SU-DHL-6 (cell line): ENCODE data around the gene ECSCR.

Experiments used
- EZH2phosphoT487 ChIP-seq: fragments of 200-600 bp; sonication (generic), shearing (Covaris generic); conservative IDR thresholded peaks from 2 replicates; pipeline ENCODE4 v1.6.1; 2018; ENCODE audit warnings: mild to moderate bottlenecking, antibody characterized with exemption, low read length, moderate library complexity, mixed read lengths
- TF ChIP-seq, protein P1 (sequence below): fragments of 200-600 bp; sonication (generic); IDR thresholded peaks from one replicate; pipeline ENCODE4 v1.5.1; 2017; ENCODE audit warnings: antibody characterized with exemption, mild to moderate bottlenecking, low read length, moderate library complexity; ENCODE audit not compliant: insufficient read depth, poor library complexity, severe bottlenecking

DNA sequence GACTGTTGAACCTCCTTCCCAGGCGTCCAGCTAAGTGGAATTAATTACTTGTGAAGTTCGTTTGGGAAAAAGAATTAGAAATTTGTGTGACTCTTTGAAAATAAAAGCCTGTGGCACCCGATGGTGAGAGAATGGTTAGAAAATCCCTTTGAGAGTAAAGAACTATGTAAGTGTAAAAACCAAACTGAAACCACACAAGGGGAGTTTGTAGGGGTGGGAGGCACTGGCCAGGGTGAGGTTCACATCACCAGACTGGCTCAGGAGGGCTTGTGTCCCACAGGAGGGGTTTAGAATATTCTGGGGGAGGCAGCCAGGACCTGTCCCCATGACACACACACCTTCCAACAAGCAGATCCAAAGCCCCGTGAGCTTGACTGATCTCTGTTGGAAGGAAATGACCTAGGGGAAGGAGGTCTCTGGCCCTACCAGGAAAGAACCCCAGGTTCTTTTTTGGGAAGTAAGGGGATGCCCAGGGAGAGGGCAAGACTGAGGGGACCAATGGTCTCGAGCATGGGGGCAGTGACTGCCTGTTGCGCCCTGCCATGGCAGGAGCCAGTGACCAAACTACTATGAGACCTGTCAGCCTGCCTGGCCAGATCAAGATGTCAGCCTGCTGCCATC, 62.9 kb downstream of the ECSCR start:
- TF ChIP-seq, protein P1, sequence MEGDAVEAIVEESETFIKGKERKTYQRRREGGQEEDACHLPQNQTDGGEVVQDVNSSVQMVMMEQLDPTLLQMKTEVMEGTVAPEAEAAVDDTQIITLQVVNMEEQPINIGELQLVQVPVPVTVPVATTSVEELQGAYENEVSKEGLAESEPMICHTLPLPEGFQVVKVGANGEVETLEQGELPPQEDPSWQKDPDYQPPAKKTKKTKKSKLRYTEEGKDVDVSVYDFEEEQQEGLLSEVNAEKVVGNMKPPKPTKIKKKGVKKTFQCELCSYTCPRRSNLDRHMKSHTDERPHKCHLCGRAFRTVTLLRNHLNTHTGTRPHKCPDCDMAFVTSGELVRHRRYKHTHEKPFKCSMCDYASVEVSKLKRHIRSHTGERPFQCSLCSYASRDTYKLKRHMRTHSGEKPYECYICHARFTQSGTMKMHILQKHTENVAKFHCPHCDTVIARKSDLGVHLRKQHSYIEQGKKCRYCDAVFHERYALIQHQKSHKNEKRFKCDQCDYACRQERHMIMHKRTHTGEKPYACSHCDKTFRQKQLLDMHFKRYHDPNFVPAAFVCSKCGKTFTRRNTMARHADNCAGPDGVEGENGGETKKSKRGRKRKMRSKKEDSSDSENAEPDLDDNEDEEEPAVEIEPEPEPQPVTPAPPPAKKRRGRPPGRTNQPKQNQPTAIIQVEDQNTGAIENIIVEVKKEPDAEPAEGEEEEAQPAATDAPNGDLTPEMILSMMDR, result no peak
- no peak for TF ChIP-seq EZH2phosphoT487
